HG03064 (cell line): ENCODE measurements around the gene USP30.

Source experiments
- ATAC-seq: cut with Tn5 transposase; IDR thresholded peaks from one replicate; pipeline ENCODE4 v1.9.1; 2021; ENCODE audit warnings: low read depth; ENCODE audit not compliant: unreplicated experiment

The USP30 gene

DNA sequence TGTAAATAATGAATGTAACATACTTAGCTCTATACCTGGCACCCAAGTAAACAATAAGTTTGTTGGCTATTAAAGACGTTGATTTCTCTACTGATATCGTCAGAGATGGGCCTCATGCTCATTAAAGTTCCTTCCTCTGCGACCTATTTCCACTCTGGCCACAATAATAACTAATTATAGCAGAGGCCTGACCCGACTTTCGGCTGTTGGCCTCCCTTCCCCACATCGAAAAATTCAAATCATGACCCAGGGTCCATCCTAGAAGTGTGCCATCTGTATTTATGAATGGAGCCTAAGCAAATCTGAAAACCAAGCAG, 321 bp upstream of the USP30 start:
- ATAC-seq, result no peak

DNA sequence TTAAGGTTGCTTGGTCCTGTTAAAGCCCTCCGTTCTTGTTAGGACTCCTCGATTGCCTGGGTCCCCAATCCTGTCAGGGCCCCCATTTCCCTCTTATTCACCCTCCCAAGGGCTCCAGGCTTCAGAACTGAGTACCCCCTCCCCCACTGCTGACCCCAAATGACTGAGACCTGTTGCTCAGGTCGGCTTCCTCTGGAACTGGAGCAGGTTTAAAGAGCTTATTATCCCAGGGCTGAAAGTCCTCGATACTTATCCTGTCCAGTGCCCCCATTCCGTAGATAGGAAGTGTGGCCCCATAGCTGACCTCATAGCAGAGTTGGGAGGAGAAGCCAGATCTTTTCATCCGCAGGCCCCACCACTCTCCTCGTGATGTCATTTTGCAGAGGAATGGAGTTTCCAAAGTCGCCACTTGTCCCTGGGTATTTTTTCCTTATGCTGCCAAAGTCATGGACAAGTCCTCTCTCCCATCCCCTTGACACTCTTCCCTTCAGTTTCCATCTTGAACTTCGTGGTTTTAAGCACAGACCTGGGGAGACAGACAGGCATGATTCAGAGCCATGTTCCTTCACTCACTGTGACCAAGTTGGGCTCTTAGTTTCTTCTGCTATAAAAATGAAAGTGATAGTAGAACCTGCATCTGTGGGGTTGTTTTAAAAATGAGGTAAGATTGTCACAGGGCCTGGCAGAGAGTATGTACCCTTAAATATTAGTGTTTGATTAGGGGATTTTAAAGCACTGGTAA, 1.2 kb downstream of the USP30 start:
- peak; percentile 59 for ATAC-seq

DNA sequence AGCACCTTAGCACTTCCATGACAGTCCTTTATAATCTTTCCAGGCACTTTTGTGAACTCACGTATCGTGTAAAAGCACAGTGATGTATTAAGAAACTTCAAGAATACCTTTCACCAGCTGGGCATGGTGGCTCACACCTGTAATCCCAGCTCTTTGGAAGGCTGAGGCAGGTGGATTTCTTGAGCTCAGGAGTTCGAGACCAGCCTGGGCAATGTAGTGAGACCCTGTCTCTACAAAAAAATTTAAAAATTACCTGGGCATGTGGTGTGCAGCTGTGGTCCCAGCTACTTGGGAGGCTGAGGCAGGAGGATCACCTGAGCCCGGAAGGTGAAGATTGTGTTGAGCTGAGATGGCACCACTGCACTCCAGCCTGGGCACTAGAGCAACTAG, 1.7 kb downstream of the USP30 start:
- peak; percentile 5 for ATAC-seq

DNA sequence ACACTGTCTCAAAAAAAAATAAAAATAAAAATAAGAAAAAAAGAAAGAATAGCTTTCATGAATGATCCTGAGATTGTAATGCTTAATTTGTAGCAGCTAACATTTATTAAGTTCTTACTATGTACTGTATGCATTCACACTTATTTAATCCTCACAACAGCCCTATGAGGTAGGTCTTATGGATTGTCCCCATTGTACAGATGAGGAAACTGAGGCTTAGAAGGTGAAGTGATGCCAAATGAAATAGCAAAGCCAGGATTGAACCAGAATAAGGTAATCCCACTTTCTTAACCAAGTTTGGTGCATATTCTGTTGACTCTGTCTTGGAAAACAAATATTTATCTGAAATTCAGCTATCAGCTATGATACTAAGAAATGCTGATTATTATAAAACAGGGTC, 2.1 kb downstream of the USP30 start:
- ATAC-seq, result no peak

DNA sequence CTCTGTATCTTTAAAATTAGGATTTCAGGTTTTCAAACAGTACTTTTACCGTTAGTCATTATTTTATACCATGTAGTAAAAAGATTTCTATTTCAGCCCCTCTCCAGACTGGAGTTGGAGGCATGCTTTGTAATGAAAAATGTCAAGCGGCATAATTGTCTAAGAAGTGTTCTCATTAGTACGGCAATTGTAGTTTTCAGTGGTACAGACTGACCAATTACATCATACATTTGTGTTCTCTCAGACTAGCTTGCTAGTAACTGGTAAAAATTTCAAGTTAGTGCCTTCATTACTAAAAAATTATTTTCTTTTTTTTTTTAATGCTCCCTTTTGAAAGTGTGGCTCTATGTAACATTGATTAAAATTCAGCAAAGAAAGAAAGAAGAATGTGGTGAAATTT, 4.5 kb downstream of the USP30 start:
- ATAC-seq, result no peak

DNA sequence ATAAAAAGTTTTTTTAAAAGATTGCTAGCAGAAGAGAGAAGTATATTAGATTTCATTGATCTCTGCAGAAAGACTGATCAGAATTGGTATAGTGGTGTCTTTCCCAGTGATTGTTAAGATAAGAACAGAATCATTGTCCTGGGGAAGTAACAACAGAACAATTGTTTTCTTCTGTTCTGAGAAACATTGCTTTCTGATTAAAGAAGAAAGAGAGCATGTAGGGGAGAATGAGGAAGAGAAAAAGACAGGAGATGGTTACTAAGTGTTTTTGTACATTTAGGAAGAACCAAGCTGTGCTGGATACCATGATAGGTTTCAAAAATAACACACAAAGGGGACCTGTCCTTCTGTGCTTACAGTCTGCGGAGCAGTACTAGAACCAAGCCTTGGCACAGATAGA, 5.0 kb downstream of the USP30 start:
- ATAC-seq, result no peak

DNA sequence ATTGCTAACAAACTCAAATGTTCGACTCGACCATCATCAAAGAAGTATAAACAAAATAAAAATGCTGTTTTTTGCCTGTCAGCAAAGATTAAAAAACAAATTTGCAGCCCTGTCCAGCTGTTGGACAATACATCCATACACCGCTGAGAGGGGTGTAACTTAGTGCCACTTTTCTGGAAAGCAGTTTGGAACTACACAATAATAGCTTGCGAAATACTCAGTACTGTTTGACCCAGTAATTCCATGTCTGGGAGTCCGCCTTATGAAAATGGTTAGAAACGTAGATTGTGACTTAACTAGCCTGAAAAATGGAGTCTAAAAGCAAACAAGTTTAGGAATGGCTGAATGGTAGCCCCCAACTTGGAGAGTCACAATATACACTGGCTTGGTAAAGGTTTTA, 6.4 kb downstream of the USP30 start:
- ATAC-seq, result no peak

DNA sequence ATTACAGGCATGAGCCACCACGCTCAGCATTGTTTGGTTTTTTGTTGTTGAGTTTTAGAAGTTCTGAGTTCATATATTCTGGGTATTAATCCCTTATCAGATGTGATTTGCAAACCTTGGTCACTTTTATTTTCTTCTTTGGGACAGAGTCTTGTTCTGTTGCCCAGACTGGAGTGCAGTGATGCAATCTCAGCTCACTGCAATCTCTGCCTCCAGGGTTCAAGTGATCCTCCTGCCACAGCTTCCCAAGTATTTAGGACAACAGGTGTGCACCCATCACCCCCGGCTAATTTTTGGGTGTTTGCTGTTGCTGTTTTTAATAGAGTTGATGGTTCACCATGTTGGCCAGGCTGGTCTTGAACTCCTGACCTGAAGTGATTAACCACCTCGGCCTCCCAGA, 11.8 kb downstream of the USP30 start:
- no peak for ATAC-seq

DNA sequence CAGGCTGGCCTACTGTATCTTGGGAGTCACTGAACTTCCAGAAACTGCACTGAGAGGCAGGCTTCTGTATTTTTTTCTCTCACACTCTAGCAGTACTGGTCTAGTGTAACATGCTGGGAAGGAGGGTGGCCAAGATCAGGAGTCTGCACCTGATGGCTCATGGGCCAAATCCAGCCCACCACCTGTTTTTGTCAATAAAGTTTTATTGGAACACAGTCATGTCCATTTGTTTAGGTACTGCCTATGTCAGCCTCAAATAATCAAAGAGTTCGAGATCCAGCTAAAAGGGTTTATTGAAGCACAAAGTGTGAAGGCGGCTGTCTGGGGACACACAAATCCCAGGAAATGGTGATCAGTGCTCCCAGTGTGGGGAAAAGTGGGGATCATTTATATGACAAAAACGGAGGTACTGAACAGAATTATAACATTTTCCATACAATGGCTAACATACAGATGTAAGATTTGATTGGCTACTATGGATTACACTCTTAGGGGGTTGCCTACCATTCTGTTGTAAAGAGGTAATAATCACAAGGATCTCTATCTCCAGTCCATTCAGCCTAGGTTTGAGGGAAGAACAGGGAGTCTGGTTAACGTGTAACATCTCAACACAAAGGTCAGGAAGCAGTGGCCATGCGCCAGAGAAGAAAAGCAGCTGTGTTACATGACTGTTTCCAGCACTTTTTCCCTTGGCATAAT, 12.9 kb downstream of the USP30 start:
- no peak for ATAC-seq

DNA sequence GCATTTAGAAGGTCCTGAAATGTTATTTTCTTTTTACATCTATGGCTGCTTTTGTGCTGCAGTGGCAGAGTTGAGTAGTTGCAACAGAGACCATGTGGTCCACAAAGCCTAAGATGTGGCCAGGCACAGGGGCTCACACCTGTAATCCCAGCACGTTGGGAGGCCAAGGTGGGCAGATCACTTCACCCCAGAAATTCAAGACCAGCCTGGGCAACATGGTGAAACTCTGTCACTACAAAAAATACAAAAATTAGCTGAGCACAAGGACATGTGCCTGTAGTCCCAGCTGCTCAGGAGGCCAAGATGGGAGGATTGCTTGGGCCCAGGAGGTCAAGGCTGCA, 13.4 kb downstream of the USP30 start:
- ATAC-seq, result no peak

DNA sequence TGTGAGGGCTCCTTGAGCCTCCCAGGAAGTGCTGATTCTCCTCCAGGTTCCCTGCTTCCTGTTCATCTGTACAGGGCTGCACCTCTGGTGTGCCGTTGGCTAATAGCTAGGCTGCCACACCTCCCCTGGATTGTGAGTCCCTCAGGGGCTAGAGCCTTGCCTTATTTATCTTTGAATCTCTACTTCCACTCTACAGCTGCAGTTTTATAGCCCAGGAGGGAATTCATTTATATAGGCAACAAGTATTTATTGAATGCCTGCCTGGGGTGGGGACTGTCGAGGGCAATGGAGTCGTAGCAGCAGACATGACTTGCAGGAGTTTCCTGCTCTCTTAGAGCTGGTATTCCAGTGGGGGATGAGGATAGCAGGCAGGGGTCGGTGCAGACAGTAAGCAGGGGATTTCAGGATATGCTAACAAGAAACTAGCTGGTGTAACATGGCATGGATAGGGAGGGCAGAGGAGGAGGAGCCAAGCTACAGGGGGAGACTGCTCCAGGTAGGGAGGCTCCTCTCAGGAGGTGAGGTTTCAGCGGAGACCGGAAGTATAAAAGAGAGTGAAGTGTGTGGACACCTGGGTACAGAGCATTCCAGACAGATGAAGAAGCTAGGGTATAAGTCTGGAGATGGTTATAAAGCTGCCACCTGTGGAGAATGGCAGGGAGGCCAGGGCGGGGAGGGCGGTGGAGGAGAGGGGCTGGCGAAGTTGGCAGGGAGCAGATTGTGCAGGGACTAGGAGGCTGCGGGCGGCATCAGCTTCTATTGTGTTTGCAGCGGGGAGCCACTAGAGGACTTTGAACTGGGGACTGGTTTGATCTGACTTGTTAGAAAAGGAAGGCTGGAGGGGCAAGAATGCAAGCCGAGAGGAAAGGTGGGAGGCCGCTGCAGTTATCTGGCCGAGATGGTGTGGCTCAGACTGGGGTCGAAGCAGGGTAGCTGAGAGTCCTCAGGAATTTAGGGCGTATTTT, 17.2 kb downstream of the USP30 start:
- no peak for ATAC-seq

DNA sequence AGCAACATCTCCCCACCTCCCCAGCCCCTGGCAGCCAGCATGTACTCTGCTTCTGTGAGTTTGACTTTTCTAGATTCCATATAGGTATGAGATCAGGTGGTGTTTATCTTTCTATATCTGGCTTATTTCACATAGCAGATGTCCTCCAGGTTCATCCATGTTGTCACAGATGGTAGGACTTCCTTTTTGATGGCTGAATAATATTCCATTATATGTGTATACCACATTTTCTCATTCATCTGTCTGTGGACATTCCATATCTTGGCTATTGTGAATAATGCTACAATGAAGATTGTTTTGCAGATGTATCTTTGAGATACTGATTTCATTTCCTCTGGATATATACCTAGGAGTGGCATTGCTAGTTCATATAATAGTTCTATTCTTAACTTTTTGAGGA, 22.5 kb downstream of the USP30 start:
- no peak for ATAC-seq

DNA sequence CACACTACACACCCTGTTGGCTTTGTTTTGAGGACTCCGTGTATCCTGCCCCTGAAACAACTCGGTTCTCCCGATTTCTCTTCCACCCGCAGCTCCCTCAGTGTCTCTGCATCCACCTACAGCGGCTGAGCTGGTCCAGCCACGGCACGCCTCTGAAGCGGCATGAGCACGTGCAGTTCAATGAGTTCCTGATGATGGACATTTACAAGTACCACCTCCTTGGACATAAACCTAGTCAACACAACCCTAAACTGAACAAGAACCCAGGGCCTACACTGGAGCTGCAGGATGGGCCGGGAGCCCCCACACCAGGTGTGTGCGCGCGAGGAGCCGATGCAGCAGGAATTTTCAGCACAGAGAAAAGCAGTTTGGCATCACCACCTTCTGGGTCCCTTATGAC, 30.4 kb downstream of the USP30 start:
- no peak for ATAC-seq

DNA sequence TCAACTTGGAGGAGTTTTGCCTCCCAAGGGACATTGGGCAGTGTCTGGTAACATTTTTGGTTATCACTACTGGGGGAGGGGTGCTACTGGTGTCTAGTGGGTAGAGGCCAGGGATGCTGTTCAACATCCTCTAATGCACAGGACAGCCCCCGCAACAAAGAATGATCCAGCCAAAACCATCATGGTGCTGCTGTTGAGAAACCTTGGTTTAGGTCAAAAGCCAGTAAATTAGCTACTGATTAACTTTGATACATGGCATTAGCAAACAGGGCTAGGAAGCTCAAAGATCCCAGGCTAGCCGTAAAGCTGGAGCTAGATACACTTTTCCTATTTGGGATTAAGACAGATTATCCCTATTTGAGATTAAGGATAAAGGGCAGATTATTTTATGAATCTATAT, 32.0 kb downstream of the USP30 start:
- ATAC-seq, result no peak

DNA sequence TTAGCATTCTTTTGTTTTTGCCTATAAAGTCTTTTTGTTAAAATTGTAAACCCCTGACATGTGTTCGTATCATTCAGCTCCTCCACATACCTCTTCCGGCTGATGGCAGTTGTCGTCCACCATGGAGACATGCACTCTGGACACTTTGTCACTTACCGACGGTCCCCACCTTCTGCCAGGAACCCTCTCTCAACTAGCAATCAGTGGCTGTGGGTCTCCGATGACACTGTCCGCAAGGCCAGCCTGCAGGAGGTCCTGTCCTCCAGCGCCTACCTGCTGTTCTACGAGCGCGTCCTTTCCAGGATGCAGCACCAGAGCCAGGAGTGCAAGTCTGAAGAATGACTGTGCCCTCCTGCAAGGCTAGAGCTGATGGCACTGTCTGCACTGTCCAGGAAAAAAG, 33.2 kb downstream of the USP30 start:
- no peak for ATAC-seq

DNA sequence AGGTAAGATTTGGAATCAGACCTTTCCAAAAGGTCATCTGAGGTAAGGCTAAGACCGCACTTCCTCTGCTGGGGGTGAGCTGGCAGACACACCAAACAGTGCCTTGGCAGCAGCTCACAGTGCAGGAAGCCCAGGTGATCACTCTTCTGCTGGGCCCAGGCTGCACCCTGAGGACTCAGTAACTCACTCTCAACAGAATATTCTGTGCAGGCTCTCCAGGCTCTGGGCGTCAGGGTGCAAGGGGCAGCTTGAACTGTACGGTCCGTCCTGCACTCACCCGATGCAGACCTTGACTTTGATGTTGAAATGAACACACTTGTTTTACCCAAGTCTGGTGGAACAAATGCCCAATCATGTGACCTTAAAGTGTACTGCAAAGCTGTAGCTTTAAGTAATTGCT, 34.9 kb downstream of the USP30 start:
- ATAC-seq, result no peak

DNA sequence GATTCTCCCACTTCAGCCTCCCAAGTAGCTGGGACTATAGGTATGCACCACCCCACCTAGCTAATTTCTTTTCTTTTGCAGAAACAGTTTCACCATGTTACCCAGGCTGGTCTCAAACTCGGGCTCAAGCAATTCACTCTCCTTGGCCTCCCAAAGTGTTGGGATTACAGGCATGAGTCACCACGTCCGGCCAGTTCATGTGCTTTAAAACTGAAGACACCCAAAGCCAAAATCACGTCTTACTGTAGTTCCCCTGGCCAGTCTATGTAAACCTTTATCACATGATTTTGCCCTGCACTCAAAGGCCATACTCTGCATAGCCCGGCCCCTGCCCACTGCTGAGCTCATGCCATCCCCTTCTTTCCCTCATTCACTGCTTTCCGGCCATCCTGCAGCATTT, 36.4 kb downstream of the USP30 start:
- no peak for ATAC-seq

DNA sequence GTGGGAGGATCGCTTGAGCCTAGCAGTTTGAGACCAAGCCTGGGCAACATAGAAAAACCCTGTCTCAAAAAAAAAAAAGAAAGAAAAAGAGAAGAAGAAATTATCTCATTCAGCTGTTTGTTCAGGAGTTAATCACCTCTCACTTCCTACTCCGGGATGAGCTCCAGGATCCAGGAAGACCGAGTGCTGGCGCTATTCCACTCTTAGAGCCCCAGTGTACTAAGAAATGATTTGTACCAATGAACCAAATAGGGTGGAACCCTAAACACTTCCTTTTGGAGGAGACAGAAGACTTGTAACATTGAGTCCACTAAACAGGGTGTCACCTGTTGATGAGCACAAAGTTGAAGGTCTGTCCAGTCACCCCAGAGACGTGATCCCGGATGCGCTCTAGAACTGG, 37.3 kb downstream of the USP30 start:
- no peak for ATAC-seq

DNA sequence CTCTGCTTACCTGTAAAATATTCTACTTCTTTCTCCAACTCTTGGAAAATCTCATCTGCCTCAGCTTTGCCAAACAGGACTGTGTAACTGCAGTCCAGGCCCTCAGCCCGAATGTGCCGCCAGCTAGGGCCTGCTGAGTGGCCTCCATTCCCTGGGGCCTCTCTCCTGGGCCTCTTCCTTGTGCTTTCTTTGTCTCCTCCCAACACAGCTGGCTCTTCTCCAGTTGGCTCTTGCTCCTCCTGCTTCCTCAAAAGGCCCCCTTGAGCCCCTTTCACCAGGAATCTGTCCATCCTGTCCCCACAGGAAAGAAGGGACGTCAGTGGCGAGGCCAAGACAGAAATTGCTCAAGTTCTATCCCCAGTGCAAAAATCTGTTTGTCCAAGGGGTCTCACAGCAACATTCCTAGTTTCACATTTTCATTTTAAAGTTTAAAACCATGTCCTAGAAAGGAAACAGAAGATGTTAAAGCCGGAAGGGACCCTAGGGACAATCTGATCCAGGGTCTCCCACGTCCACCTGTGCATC, 40.2 kb downstream of the USP30 start:
- no peak for ATAC-seq

DNA sequence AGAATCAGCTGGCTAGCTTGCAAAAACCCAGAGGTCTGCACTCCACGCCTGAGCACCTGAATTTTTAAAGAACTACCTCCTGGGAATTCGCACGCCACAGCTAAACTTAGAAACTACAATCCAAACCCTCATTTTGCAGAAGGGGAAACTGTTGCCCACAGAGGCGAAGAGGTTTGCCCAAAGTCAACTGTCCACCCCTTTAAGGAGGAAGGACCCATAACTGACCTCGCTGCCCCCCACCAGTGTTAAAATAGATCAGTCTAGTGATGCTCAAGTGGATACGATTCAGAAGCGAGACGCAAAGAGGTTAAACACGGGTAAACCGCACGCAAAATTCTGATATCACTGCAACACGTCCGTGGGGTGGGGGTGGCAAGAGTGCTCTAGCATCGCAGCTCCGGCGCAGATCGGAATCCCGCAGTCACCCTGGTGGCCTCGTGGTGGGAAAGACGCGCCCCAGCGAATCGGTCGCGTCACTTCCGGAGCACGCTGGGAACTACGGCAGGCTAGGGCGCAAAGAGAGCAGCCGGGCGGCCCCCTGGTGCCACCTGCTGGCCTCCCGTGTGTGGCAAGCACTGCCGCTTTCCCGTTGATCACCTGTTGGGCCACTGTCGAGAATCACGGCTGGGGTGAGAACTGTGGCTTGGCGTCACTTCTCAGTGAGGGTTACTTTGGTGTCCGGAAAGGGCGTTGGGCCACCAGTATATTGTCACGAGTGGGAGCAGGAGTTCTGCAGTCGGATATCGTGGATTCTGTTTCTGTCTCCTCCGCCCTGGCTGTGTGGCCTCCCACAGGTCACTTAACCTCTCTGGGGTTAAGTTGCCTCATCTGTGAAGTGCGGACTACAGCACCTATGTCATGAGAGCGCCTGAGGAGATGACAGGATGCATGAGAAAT, 40.9 kb downstream of the USP30 start, which contains the start of gene ALKBH2:
Gene ALKBH2, minus strand, starts transcription at position 451 of the 897 bp plus-strand sequence. CDS start 686 bp downstream, outside the sequence.
- peak; percentile 38 for ATAC-seq
